Colonic mucosa (tissue), 4 donors: Measurements from ENCODE around the gene GAPDH. TPM values are rescaled to one million over a fixed set of nuclear protein-coding genes. Genes with fewer than 3 reads are reported as not detected.

Experiments
- DNase-seq: peaks from one replicate; pipeline ENCODE4 v3.0.0-alpha.2; 2020
- H3K27ac ChIP-seq: fragments of 200-600 bp; one replicate; pipeline ENCODE4 v1.8.0; 2021
- H3K27me3 ChIP-seq: fragments of 200-600 bp; one replicate; pipeline ENCODE4 v1.8.0; 2021
- H3K36me3 ChIP-seq: fragments of 200-600 bp; one replicate; pipeline ENCODE4 v1.8.0; 2021
- H3K4me1 ChIP-seq: fragments of 200-600 bp; one replicate; pipeline ENCODE4 v1.8.0; 2021; ENCODE audit warnings: mild to moderate bottlenecking
- H3K4me3 ChIP-seq: fragments of 200-600 bp; one replicate; pipeline ENCODE4 v1.8.0; 2021
- H3K9ac ChIP-seq, 2 donors: one replicate each; pipeline ENCODE4 v1.7.0; 2013; ENCODE audit warnings: control low read depth in 2 of 2, low read depth in 2 of 2, low read length in 2 of 2
- H3K9me3 ChIP-seq: fragments of 200-600 bp; one replicate; pipeline ENCODE4 v1.8.0; 2021
- CTCF ChIP-seq: fragments of 200-600 bp; IDR thresholded peaks from one replicate; pipeline ENCODE4 v1.8.0; 2022; ENCODE audit warnings: antibody characterized with exemption, mild to moderate bottlenecking
- intact Hi-C: fragments of 100-400 bp; cut with DNase I; formaldehyde crosslinking; loops from one replicate; pipeline ENCODE4 v1.14.1; 2022
- total RNA-seq, 2 donors: library from RNA; stranded (reverse); fragmentation: NEBNext Ultra II Directional in 1 of 2; extraction: Animal tissue kit (Norgen Biotek cat#: 25700) in 1 of 2; gene quantifications; one replicate each; pipeline ENCODE4 v1.2.1, GENCODE V29; 2021
- donor health status: healthy.
- donor health status: DM: no; HTN: no; CAD: no.
- donor health status: DM: no; HTN: no; CAD: no.

The GAPDH gene
- total RNA-seq, 2 donors from 2014 or later: 3,442 to 3,768 TPM

GRCh38 chr12:6541371-6542165 is 7.3 kb downstream of the GAPDH start:
- Histone ChIP-seq H3K9ac (peak overlapping the region; percentile 12 to 89), H3K4me1 (peaks cover 33% of the 10 kb centered on the region), H3K27ac (peak overlapping the region; percentile 73), H3K4me3 (no peak overlapping the region), H3K9me3 (no peaks in the 10 kb centered on the region), H3K36me3 (peaks cover 15% of the 10 kb centered on the region), H3K27me3 (no peaks in the 10 kb centered on the region)
- no peak for DNase-seq
- intact Hi-C loops: no loop called here
- TF ChIP-seq CTCF: no peak

DNA sequence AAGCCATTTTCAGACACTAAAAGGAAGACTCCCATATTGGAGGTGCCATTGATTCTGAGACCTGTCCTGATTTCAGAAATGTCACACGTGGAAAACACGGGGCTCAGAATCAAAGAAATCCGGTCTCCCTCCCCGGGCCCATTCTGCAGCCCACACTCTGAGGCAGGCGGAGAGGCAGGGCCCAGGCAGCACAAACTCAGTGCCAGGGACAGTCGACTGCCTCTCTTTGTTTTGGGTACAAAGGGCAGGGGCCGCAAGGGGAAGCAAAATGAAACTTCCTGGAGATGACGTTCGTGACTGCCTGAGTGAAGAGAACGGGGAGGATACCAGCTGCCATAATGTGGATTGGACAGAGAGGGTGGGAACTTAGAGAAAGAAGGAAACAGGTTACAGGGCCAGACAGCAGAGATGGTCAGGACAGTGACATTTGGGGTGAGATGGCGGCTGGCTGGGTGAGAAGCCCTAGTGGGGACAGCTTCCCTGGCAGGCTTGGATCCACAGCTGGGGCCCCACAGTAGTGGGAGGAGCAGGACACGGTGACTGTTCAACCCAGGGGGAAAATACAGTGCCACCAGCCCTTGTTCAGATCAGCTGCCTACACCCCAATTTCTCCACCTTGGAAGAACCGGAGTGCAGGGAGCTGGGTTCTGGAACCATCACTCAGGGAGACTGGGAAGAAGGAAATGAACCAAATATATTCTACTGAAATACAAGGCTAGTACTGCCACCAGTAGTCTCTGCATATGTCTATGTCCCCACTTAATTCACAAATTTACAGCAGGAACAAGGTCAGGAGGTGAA is 8.1 kb downstream of the GAPDH start:
- no peak for TF ChIP-seq CTCF
- peaks cover 11% of the 10 kb centered on the region for H3K36me3 ChIP-seq
- H3K4me3 ChIP-seq: no peak overlapping the region
- no peaks in the 10 kb centered on the region for H3K27me3 ChIP-seq
- no peaks in the 10 kb centered on the region for H3K9me3 ChIP-seq
- DNase-seq: peak; percentile 90
- peak overlapping the region in 1 of 2 donors; percentile 89 for H3K9ac ChIP-seq
- peaks cover 28% of the 10 kb centered on the region for H3K4me1 ChIP-seq
- peak overlapping the region; percentile 73 for H3K27ac ChIP-seq
- intact Hi-C loops: no loop called here

GRCh38 chr12:6546016-6546415 is 11.7 kb downstream of the GAPDH start:
- intact Hi-C loops: no loop called here
- H3K36me3 ChIP-seq: no peaks in the 10 kb centered on the region

GRCh38 chr12:6547566-6547965 is 13.2 kb downstream of the GAPDH start:
- no peak for TF ChIP-seq CTCF
- H3K9me3 ChIP-seq: no peaks in the 10 kb centered on the region
- H3K4me3 ChIP-seq: no peak overlapping the region
- H3K36me3 ChIP-seq: no peaks in the 10 kb centered on the region
- DNase-seq: no peak
- no peaks in the 10 kb centered on the region for H3K27me3 ChIP-seq
- H3K27ac ChIP-seq: no peak overlapping the region
- H3K4me1 ChIP-seq: peaks cover 3% of the 10 kb centered on the region
- no peak overlapping the region for H3K9ac ChIP-seq
- intact Hi-C loops: no loop called here

More at GRCh38 chr12:6546016-6546415, 11.7 kb downstream of the GAPDH start:
- Histone ChIP-seq H3K27me3 (no peaks in the 10 kb centered on the region), H3K9ac (no peak overlapping the region), H3K27ac (no peak overlapping the region), H3K4me3 (no peak overlapping the region), H3K9me3 (no peaks in the 10 kb centered on the region), H3K4me1 (peaks cover 13% of the 10 kb centered on the region)
- TF ChIP-seq CTCF: no peak
- no peak for DNase-seq

GRCh38 chr12:6547987-6548386 is 13.7 kb downstream of the GAPDH start:
- no peak for TF ChIP-seq CTCF
- Histone ChIP-seq H3K27ac (no peak overlapping the region), H3K9me3 (no peaks in the 10 kb centered on the region), H3K9ac (no peak overlapping the region), H3K27me3 (no peaks in the 10 kb centered on the region), H3K36me3 (no peaks in the 10 kb centered on the region), H3K4me1 (peaks cover under 1% of the 10 kb centered on the region), H3K4me3 (no peak overlapping the region)
- intact Hi-C loops: no loop called here
- DNase-seq: no peak
